GM03348 (cell line): ENCODE measurements around the gene EBPL.

ENCODE experiments used
- DNase-seq: peaks from one replicate; pipeline ENCODE4 v3.0.0; 2012; ENCODE audit warnings: low spot score

Gene EBPL

DNA sequence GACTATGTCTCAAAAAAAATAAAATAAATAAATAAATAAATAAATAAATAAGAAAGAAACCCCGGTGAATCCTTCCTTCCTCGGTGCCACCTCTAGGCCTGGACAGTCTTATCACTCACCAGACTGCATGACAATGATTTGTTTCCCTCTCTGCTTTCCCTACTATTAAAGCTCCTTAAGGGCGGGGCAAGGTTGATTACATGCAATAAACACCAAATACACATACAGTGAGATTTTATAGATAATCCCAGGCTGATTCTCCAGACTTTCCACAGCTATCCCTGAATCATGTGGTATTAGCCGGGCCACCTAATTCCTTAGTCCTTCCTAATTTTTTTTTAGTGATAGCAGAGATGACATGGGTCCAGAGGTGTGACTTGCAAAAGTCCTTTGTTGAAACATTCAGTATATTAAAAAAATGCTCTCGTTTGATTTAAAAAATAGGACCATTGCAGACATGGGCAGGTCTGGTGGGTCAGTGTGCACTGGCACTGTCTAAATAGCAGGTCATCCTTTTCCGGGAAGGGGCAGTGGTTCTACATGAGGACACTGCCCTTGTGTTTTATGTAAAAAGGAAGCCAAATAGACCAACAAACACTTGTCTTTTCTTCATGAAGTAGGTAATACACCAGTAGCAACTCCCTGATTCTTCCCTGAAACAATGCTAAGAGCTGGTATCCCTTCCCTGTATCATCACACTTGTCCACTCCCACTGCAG, 14.5 kb downstream of the EBPL start:
- DNase-seq = no peak

DNA sequence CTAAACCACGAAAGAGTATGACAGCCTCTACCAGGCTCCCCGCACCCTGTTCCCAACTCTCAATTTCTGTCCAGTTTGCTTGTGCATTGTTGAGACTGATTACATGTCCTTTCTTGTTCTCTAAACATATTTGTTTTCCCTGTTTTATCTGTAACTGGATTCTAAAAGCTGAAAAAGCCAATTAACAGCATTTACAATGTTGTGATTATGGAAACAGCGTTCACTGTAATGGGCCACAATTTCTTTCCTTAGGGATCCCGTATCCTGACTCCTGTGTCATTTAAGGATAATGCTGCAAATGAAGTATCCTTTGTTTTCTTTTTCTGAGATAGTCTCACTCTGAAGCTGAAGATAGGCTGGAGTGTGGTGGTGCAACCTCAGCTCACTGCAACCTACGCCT, 20.5 kb downstream of the EBPL start:
- no peak for DNase-seq

DNA sequence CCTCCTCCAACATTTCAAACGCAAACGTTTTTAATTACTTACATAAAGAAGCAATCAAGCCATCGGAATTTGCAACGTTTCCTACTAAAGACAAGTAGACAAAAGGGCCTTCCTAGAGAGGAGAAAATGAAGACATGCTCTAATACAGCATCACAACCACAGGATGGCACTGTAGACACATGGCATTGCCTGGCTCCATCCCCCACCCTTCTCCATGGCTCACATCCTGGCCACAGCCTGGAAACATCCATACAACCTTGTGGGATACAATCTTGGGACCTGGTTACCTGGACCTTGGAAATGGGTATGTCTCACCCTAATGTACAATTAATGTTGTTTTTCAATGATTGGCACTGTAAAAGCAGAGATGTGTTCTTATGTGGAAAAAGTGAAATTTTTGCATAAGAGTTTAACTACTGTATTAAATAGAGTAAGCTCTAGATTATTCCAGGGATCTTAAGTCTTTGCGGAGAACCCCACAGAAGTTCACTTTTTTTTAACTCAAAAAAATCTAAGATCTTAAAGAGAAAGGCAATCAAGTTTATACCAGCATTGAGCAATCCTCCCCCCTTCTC, 21.5 kb downstream of the EBPL start:
- peak; percentile 87 for DNase-seq

DNA sequence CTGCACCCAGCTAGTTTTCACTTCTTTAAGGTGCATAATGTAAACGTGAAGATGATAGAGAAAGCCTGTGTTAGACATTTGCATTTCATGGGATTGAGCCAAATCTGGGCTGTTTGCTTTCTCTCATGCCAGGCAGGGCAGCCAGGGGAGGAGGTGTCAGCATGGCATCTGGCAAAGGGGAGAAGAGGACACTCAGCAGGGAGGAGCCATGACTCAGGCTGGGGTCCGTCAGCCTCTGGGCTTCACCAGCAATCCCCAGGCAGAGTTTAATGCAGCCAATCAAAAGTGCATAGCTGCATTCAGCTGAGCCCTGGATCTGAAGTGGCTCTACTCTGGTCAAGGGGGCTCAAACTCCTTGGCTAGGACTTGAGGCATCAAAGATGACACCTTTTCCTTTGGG, 23.5 kb downstream of the EBPL start:
- DNase-seq = peak; percentile 57

DNA sequence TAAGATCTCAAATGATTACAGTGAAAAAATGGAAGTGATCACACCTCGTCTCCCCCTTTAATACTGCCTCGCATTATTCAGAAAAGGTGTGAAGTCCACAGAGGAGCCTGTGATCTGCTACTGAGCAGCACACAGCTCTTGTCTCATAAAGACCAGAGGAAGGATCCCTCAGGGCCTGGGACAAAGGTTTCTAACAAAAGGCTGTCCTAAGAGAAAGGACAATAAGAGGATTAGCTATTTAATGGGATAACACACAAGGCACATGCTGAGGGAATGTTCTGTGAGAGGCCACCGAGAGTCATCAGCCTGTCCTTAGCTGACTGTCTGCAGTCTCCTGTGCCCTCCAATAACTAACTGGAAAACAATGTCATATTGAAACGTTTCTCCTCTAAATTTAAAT, 26.7 kb downstream of the EBPL start:
- no peak for DNase-seq

DNA sequence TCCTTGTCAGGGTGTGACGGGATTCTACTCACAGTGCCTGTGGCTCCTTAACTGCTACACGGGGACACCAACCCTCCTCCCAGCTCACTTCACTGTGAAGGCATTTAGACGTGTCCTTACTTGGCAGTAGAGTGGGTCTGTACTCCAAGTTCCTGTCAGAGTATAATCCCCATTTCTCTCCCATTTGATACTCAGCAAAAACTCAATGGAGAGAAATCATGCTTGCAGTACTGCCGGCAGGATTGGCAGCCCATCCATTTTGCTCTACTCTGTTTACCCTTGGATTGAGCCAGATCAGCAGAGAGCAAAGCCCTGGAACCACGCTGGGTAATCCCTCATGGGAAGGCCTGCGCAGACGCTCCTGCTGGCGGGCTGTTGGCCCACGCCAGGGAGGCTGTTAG, 34.0 kb downstream of the EBPL start:
- DNase-seq = no peak

DNA sequence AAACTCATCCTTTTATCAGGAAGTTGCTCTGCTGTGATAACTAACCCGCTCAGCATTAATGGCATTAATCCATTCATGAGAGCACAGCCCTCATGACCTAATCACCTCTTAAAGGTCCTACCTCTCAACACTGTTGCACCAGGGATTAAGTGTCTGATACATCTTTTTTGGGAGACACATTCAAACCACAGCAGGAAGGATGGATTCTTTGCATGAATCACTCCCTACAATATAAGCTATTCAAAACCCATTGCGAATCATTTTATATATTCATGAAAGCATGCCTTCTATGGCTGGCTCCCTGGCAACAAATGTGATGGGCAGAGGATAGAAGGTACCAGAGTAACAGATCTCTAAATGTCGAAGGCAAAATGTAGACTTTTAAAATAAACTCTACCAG, 35.4 kb downstream of the EBPL start:
- DNase-seq = no peak

DNA sequence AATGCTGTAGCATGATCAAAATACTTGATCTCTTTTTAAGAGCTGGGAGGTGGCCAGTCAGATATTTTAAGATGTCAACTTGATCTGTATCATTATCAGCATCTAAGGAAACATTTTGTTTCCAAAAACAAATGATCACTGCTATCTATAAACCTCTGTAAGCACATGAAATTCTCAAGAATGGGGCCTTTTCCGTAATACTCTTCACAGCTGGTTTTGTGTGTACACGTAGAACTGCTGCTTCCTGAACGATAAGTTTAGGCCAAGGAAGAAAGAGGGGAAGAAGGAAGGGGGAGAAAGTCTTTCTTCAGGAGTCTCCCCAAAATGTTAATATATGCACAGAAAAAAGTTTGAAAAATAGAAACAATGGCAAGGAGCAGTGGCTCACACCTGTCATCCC, 37.3 kb downstream of the EBPL start:
- DNase-seq = no peak

DNA sequence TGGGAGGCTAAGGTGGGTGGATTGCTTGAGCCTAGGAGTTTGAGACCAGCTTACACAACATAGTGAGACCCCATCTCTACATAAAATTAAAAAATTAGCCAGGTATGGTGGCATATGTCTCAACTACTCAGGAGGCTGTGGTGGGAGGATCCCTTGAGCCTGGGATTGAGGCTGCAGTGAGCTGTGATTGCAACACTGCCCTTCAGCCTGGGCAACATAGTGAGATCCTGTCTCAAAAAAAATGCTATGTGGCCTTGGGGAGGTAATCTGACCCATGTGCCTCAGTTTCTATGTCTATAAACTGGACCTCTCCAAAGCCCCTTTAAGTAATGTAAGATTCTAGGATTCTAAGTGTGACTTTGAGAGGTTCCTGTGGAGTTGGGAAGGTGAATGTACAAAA, 37.8 kb downstream of the EBPL start:
- DNase-seq = no peak

DNA sequence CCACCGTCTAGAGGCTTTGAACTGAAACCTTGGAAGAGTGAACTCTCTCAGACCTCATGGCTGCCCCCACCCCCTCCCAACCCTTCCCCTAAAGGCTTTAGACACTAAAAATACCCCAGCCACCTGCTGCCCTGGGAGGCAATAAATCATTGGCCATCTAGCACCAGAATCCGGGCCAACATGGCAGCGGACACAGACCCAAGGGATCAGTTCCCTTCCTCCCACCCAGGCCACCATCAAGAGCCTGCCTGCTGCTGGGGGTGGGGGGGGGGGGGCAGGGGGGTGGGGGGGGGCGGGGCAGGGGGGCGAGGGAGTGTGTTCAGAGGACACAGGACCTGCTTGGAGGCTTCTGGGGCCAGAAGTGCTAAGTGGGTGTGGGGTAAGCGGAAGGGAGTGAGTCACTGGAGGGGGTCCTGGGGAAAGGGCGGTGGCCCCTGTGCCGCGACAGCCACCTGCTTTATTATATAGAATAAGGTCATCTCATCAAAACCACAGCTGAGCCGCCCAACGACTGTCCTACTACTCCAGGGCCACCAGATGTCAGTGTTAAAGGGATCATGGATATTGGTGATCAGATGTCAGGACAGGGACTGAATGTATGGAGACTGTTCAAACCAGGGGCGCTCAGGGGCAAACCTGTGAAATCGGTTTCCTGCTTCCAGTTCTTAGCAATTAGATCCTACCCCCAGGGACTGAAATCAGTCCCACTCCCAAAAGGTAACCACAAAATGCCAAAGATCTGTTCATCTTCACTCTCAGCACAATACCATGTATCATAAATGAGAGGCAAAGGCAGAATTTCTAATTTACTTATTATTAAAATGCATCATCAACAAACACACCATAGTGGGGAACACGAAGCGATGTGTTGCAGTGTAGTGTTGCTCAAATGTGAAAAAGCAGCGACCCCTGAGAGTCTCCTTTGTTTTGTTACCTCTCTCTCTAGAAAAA, 38.7 kb downstream of the EBPL start:
- DNase-seq = peak; percentile 70

DNA sequence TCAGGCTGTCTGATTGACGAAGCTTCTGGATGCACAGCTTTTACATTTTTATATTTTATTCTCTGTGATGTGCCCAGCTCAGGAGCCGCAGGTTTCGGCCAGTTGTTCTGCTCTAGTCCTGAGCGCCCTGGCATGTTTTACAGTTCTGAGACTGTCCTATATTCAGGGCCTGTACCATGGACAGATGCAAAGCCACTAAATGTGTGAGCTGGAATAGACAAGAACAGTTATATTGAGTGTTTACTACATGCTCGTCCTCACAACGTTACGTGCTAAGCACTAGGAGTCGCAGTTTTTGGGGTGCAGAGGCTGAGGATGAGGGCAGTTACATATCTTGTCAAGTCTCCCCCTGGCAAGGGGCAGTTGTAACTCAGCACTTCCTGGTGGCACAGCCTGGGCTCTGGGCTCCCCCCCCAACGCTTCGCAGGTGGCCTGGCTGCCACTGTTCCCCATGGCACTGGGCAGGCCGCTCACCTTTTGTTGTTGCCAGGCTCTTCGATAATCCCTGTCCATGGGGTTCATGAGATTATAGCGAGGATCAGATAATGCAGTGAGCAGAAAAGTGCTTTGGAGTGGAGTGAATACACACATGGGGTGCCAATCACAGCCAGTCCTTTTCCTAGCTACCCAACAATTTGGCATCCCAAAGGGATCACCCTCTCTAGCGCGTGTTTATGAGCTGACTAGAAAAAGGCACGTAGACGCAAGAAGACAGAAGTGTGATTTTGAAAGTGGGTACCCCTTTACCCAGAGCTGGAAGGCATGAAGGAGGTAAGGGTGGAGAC, 39.5 kb downstream of the EBPL start:
- no peak for DNase-seq

DNA sequence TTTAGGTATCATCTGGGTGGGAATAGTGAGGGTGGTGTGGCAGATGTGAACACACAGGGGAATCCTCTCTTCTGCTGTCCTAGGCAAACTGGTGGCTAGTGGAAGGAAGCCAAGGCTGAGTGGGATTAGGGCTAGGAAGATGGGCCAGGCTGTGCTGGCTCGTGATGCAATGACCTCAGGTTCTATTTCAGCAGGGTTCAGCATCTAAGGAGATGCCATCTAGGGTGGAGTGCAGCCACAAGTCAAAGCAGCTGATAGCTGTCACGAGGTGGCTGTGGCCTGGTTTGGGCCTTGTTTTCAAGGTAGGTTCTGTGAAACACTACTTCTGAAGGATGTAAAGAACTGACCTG, 41.3 kb downstream of the EBPL start:
- DNase-seq = no peak

DNA sequence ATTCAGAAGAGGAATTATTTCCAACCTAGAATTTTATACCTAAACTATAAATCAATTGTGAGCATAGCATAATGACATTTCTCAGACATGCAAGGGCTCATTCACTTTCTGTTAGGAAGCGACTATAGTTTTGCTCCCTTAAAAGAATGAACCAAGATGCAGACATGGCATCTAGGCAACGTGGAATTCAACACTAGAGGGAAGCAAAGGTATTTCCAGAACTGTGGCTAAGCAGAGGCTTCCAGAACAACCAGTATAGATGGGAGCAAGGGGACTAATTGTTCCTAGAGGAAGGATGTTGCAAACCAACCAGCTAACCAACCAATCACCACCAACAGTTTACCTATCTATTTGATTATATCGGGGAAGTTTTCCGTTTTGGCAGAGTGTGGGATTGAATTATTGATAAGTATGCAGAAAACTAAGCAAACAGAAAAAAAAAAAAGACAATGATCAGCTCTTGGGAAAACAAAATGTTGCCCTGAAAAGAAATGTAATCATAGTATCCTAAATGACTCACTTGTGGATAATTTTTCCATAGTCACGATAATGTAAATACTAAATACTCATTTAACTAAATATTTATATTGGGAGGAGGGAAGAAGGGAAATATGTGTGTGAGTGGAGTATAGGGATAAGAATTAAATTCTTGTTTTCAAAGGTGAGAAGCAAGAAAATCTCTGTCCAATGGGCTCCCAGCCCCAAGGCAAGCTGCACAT, 41.9 kb downstream of the EBPL start:
- DNase-seq = peak; percentile 40

DNA sequence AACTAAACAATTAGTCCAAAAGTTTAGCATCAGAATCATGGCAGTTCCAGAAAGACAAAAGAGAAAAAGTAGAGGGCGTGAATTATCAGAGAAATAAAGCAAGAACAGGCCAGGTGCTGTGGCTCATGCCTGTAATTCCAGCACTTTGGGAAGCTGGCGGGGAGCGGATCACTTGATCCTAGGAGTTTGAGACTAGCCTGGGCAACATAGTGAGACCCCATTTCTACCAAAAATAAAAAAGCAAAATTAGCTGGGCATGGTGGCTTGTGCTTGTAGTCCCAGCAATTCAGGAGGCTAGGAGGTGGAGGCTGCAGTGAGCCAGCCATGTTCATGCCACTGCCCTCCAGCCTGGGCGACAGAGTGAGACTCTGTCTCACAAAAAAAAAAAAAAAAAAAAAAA, 44.6 kb downstream of the EBPL start:
- no peak for DNase-seq

DNA sequence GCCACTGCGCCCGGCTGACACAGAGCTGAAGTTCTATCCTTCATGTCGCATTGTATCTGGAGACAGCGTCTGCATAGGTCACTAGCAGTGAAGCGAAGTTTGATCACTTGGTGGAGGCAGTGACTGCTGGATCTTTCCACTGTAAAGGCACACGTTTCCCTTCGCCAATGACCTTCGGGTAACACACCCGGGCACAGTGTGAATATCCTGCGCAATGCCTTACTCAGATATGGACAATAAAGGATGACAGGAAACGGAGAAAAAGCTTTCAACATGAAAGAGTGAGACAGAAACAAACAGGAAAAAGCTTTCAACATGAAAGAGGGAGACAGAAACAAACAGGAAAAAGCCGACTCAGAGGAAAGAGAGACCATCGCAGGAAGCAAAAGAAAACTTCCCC, 45.8 kb downstream of the EBPL start:
- DNase-seq = no peak

DNA sequence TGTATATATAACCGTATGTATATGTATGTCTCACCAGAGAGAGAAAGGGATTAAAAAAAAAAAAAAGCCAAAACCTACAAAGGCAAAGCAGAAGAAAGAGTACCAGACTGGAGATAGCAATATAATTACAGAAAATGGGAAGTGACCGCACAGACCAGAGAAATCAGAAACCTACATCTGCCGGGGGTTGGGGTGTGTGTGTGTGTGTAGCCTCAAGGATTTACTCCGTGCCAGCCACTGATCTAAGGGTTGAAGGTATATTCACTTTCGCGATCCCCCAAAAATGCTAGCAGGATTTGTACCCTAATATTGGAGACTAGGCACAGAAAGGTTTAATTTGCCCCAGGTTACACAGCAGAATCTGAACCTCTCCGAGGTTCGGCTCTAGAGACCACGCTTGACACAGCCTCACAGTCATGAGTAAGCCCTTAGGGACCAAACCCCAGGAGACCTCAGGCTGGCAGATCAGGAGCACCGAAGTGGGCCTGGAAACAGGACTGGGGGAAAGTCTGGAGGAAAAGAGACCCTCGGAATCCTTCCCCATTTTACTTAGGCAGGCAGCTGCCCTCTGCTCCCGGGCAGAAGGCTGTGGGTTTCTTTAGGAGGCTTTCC, 48.1 kb downstream of the EBPL start:
- no peak for DNase-seq

DNA sequence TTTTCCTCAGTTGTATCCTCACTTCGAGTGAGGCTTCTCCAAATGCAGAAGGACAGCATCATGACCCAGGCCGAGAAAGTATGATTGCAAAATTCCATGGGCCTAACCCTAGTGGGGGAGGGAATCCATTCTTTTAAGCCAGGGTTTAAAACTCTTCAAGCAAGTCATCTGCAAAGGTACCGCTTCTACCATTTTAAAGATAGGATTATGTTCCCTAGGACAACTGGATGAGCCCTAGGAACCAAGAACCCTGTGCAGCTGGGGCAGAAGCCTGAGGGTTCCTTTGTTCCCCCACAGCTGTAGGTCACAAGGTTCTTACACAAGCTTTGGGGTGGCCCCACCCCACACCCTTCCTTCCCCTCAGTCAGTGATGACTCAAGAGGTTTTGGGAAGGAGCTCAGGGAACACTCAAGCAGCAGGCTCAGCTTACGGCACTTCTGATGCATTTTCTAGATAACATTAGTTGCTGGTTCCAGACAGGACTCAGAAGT, 49.4 kb downstream of the EBPL start:
- peak; percentile 83 for DNase-seq

DNA sequence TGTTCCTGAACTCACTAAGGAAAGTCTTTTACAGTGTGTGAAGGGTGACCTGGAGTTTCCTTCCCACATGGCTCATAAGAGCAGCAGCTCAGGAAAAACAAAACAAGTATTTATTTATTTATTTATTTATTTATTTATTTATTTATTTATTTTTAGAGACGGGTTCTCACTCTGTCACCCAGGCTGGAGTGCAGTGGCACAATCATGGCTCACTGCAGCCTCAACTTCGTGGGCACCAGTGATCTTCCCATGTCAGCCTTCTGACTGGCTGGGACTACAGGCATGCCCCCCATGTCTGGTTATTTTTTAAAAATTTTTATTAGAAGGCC, 52.6 kb downstream of the EBPL start:
- no peak for DNase-seq

DNA sequence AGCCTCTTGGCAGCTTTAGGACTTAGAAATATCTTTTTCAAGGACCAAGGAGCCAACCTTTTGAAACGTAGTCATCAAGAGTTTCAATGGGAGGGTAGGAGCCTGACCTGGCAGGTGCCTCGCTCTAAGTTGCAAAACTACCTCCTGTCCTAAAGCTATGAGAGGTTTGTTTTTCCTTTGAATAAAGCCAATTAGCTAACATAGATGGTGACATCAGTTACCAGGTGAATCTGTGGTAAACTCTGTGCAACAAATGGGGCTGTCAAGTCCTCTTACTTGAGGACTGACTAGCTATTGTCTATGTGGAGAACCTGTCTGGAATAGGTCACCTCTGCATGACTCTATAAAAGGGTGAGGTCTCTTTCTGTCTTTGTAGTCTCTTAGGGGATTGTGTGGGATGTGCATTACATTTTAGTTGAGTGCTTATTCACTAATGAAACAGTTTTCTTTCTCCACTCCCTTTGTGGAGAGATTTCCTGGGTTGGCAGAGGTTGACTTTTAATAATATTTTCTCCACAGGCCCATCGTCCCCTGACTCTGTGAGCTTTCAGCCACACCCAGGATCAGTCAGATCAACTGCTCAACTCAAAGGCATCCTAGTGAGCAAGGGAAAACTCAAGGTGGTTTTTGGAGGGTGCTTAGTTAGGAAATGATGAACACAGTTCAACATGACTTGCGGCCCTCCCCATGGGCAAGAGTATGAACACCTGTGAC, 53.1 kb downstream of the EBPL start:
- DNase-seq = no peak

DNA sequence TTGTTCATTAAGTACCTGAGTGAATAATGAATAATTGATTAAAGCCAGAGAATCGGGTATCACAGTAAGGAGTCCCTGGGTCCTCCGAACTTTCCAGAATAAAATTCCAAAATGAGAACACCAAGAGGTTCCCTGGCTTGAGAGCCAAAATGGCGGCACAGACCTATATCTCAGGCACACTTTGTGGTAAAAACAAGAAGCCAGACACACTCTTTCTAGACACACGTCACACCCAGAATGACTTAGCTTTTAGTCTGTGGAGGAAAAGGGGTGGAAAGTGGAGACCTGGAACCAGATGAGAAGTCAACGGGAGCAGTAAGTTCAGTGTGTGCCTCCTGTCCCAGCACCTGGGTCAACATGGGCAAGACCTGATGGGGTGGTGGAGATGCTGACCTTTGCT, 54.6 kb downstream of the EBPL start:
- no peak for DNase-seq
